C4-2B (cell line): ENCODE measurements around the gene TMEM44.

Experiments used
- ZFX ChIP-seq: fragments of 450-650 bp; IDR thresholded peaks from 2 replicates; pipeline ENCODE4 v1.6.1; 2017
- TF ChIP-seq, protein P1 (sequence below): fragments of 450-650 bp; conservative IDR thresholded peaks from 2 replicates; pipeline ENCODE4 v1.5.1; 2017; ENCODE audit warnings: mild to moderate bottlenecking

DNA sequence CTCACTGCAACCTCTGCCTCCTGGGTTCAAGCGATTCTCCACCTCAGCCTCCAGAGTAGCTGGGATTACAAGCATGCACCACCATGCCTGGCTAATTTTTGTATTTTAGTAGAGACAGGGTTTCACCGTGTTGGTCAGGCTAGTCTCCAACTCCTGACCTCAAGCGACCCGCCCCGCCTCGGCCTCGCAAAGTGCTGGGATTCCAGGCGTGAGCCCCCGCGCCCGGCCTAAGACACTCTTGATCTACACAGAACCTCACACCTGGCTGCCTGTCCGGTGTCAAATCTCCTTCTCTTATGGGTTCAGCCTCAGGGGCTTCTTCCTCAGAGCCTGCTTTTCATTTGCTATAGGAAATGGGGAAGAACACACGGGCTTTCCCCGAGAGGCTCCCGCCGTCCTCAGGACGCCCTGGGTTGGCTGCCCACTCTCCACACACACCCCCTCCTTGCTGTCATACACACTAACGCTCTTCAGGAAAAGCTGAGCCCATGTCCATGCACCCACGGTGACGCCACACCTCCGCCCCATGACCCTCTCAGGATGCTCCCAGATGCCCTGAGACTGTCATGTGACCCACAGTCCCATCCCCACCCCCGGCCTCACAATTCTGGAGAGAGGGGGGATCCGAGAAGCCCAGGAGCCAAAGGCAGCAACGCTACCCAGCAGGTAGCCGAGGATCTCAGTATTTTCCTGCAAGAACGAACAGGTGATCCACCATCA, 10.4 kb downstream of the TMEM44 start:
- TF ChIP-seq, protein P1, sequence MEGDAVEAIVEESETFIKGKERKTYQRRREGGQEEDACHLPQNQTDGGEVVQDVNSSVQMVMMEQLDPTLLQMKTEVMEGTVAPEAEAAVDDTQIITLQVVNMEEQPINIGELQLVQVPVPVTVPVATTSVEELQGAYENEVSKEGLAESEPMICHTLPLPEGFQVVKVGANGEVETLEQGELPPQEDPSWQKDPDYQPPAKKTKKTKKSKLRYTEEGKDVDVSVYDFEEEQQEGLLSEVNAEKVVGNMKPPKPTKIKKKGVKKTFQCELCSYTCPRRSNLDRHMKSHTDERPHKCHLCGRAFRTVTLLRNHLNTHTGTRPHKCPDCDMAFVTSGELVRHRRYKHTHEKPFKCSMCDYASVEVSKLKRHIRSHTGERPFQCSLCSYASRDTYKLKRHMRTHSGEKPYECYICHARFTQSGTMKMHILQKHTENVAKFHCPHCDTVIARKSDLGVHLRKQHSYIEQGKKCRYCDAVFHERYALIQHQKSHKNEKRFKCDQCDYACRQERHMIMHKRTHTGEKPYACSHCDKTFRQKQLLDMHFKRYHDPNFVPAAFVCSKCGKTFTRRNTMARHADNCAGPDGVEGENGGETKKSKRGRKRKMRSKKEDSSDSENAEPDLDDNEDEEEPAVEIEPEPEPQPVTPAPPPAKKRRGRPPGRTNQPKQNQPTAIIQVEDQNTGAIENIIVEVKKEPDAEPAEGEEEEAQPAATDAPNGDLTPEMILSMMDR, result no peak
- TF ChIP-seq ZFX, result no peak
